ENCODE results near the gene KCNN4.
A peak's percentile ranks its signal among the peaks of the same experiment; 100 is the strongest.

The KCNN4 gene

GRCh38 chr19:43814663-43815352 is 34.0 kb upstream of the KCNN4 start:
- Histone ChIP-seq H3K27ac (no peak overlapping the region), H3K4me3 (no peak overlapping the region)
- DNase-seq (ENCODE audit: low spot score) = no peak
- TF ChIP-seq CTCF (IDR thresholded peaks at IDR 0.05) = no peak

- Histone ChIP-seq H3K27ac (no peak overlapping the region), H3K4me3 (no peak overlapping the region)
- no peak for DNase-seq (ENCODE audit: low spot score)
- TF ChIP-seq CTCF (IDR thresholded peaks at IDR 0.05) = no peak
Observed at GRCh38 chr19:43812688-43813087, 31.9 kb upstream of the KCNN4 start.

- no peak overlapping the region for H3K27ac ChIP-seq
- DNase-seq (ENCODE audit: low spot score) = no peak
- H3K4me3 ChIP-seq = no peak overlapping the region
- no peak for TF ChIP-seq CTCF (IDR thresholded peaks at IDR 0.05)
Observed at GRCh38 chr19:43812259-43812658, 31.5 kb upstream of the KCNN4 start.

GRCh38 chr19:43811837-43812236 is 31.1 kb upstream of the KCNN4 start:
- H3K27ac ChIP-seq = no peak overlapping the region
- no peak for DNase-seq (ENCODE audit: low spot score)
- no peak for TF ChIP-seq CTCF (IDR thresholded peaks at IDR 0.05)
- no peak overlapping the region for H3K4me3 ChIP-seq

- TF ChIP-seq CTCF (IDR thresholded peaks at IDR 0.05) = peak; percentile 32
- Histone ChIP-seq H3K27ac (no peak overlapping the region), H3K4me3 (no peak overlapping the region)
- no peak for DNase-seq (ENCODE audit: low spot score)
Observed at GRCh38 chr19:43809762-43810696, 29.3 kb upstream of the KCNN4 start.

GRCh38 chr19:43807651-43808050 is 26.9 kb upstream of the KCNN4 start:
- H3K27ac ChIP-seq = no peak overlapping the region
- no peak overlapping the region for H3K4me3 ChIP-seq
- DNase-seq (ENCODE audit: low spot score) = no peak
- no peak for TF ChIP-seq CTCF (IDR thresholded peaks at IDR 0.05)

All from coronary artery (tissue), 2 donors.